ENCODE measurements around the gene TCN2.
"Not testable (repeated sequence)": the region's sequence is repeated elsewhere in the genome, so short reads cannot be mapped to it uniquely, and the experiment has no call there.

TCN2 gene

DNA sequence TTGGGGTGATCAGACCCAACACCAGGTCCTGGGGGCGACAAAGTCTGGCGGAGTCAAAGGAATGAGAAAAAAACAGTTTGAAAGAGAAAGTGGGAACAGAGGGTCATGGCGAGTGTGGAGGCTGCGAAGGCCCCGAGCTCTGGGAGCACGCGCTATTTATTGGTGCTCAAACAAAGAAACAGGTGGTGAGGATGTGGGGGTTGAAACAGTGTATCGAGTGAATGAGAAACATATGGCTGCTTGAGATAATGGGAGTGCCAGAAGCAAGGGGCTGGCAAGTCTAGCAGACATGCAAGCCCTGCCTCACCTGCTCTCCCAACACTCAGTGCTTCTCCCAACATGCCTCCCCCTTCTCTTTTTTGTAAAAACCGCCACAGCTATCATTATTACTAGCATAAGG is 68.5 kb downstream of the TCN2 start:
- no peak overlapping the region for H3K27ac ChIP-seq (ENCODE audit: low read depth, low read length)
- H3K9ac ChIP-seq (ENCODE audit: low read length), result no peak overlapping the region
- TF ChIP-seq EZH2phosphoT487 (conservative IDR thresholded peaks at IDR 0.05; ENCODE audit: low read length), result no peak
- TF ChIP-seq, protein P1, sequence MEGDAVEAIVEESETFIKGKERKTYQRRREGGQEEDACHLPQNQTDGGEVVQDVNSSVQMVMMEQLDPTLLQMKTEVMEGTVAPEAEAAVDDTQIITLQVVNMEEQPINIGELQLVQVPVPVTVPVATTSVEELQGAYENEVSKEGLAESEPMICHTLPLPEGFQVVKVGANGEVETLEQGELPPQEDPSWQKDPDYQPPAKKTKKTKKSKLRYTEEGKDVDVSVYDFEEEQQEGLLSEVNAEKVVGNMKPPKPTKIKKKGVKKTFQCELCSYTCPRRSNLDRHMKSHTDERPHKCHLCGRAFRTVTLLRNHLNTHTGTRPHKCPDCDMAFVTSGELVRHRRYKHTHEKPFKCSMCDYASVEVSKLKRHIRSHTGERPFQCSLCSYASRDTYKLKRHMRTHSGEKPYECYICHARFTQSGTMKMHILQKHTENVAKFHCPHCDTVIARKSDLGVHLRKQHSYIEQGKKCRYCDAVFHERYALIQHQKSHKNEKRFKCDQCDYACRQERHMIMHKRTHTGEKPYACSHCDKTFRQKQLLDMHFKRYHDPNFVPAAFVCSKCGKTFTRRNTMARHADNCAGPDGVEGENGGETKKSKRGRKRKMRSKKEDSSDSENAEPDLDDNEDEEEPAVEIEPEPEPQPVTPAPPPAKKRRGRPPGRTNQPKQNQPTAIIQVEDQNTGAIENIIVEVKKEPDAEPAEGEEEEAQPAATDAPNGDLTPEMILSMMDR (IDR thresholded peaks at IDR 0.05; ENCODE audit: insufficient read depth, low read length, poor library complexity, severe bottlenecking), result no peak

DNA sequence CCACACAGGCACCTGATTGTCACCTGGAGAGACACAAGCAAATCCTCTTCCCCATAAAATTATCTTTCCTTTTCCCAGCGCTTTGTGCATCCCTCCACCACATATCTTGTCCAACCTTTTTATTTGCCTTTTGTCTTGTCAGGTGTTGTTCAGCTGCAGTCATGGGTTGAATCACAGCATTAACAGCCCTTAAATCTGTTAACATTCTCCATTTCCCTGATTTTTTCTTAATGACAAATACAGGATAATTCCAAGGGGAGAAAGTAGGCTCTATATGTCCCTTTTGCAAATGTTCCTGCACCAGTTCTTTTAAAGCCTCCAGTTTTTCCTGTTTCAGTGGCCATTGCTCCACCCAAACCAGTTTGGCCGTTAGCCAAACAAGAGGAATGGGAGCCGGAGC is 69.6 kb downstream of the TCN2 start:
- not testable (repeated sequence) for H3K9ac ChIP-seq (ENCODE audit: low read length); H3K36me3 ChIP-seq (ENCODE audit: low read length); H3K27ac ChIP-seq (ENCODE audit: low read depth, low read length); H3K4me3 ChIP-seq (ENCODE audit: insufficient read depth, low read length, poor library complexity, severe bottlenecking); H2AFZ ChIP-seq (ENCODE audit: low read depth, low read length, severe bottlenecking); H3F3A ChIP-seq (ENCODE audit: insufficient read depth); H4K20me1 ChIP-seq (ENCODE audit: low read depth, low read length); H3K79me2 ChIP-seq (ENCODE audit: insufficient read depth, low read length); H3K27me3 ChIP-seq (ENCODE audit: low read length); H3K4me2 ChIP-seq (ENCODE audit: low read depth, low read length, poor library complexity, severe bottlenecking); H3K9me2 ChIP-seq (replicated peaks; ENCODE audit: insufficient read depth, low read length); H3K9me3 ChIP-seq (ENCODE audit: insufficient read depth, low read length)

More for the DNA sequence above, 68.5 kb downstream of the TCN2 start:
- Histone ChIP-seq H3K4me2 (ENCODE audit: low read depth, low read length, poor library complexity, severe bottlenecking) (no peak overlapping the region), H3K79me2 (ENCODE audit: insufficient read depth, low read length) (no peaks in the 10 kb centered on the region), H3K9me2 (replicated peaks; ENCODE audit: insufficient read depth, low read length) (no peaks in the 10 kb centered on the region), H2AFZ (ENCODE audit: low read depth, low read length, severe bottlenecking) (no peak overlapping the region), H3K9me3 (ENCODE audit: insufficient read depth, low read length) (no peaks in the 10 kb centered on the region), H3K36me3 (ENCODE audit: low read length) (no peaks in the 10 kb centered on the region), H4K20me1 (ENCODE audit: low read depth, low read length) (no peaks in the 10 kb centered on the region), H3K27me3 (ENCODE audit: low read length) (no peaks in the 10 kb centered on the region), H3F3A (ENCODE audit: insufficient read depth) (no peaks in the 10 kb centered on the region), H3K4me3 (ENCODE audit: insufficient read depth, low read length, poor library complexity, severe bottlenecking) (no peak overlapping the region)

Data from SU-DHL-6 (cell line).